Activated naive CD4-positive, alpha-beta T cell (primary cell): Measurements from ENCODE around the gene OR8G5.

Experiments
- DNase-seq, 4 experiments: peaks; one replicate each; lab custom pipeline; 2025; lab: John Stamatoyannopoulos, UW

The OR8G5 gene

GRCh38 chr11:124285610-124286344, 29.6 kb downstream of the OR8G5 start:
- no peak for DNase-seq

- no peak for DNase-seq
Observed at GRCh38 chr11:124294687-124295086, 38.5 kb downstream of the OR8G5 start.

GRCh38 chr11:124296016-124296415, 39.8 kb downstream of the OR8G5 start:
- no peak for DNase-seq

- no peak for DNase-seq
Observed at GRCh38 chr11:124297921-124298320, 41.7 kb downstream of the OR8G5 start.

DNA sequence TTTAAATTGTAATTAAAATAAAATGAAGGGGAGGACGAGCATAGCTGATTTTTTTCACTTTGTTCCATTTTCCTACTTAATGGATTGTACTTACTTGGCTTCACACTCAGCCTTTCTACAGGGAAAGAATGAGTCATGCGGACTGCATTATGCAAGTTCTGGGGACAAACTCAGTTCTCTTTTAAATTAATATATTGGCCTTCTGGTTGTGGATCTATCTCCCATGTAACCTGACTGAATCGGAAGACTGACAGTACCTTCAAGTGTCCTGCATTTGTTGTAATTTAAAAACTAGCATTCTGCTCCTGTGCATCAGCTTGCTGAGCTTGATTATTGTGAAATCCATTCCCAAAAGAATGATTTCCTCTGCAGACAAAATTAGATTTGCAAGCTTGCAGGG, 45.4 kb downstream of the OR8G5 start:
- no peak for DNase-seq

DNA sequence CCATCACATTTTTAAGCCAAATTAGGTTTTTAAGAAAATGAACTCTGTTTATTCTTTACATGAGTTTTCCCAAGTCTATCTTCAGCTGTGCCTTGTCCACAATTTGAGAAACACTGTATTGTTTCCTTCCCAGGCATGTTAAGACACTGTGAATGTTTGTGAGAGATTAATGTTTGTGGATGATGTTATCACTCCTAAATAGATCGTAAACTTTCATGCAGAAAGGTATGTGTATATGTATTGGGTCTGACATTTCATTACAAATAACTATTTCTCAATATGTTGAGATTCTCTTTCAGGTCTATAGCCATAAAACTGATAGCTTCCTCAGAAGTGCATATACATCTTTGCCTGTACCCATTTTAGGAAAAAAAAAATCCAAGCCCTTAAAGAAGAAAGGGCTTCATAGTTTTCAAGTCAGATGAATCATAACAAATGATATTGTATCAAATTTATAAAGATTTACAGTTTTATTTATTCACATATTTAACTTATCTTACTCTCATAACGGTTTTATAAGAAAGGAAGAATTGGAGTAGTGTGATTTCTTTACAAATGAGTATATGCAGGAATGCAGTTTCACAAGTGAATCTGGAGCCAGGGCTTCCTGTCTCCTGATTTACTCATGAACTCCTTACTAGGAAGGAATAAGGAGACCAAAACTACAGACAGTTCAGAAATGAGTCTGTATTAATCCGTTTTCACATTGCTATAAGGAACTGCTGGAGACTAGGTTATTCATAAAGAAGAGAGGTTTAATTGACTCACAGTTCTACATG, 46.4 kb downstream of the OR8G5 start:
- no peak for DNase-seq

GRCh38 chr11:124307093-124307492, 50.9 kb downstream of the OR8G5 start:
- no peak for DNase-seq

- DNase-seq: no peak
Observed at GRCh38 chr11:124310721-124311120, 54.5 kb downstream of the OR8G5 start.

DNA sequence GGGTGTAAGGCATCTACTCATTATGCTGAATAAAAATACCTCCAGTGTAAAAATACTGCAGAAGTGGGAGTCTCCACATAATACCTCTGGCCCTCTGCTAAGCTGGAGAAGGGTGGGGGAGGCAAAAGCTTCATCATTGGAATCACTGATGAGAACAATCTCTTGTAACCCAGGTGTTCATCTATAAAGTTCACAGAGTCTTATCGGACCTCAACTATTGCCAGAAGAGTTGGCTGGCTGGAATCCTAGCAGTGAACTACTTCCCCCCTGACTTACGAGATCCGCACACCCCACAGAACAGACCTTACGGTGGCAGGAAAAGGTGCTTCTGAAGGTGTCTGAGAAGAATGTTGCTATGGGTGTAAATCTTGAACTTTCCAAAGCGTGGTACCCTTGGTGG, 55.1 kb downstream of the OR8G5 start:
- no peak for DNase-seq

GRCh38 chr11:124311670-124312069, 55.5 kb downstream of the OR8G5 start:
- no peak for DNase-seq

GRCh38 chr11:124313131-124313530, 57.0 kb downstream of the OR8G5 start:
- no peak for DNase-seq

GRCh38 chr11:124313849-124314248, 57.7 kb downstream of the OR8G5 start, which contains the start of gene OR8D1:
TSS of gene OR8D1 (minus strand) at chr11:124313949. CDS start at chr11:124310766, 3,183 bp downstream.
- DNase-seq: no peak

- no peak for DNase-seq
Observed at GRCh38 chr11:124315052-124315451, 58.9 kb downstream of the OR8G5 start.
